ENCODE results near the gene BTG4. TPM values are rescaled to one million over a fixed set of nuclear protein-coding genes. Genes with fewer than 3 reads are reported as not detected.

The BTG4 gene
- polyA plus RNA-seq, 3 donors, result not detected

GRCh38 chr11:111531136-111531535 is 18.9 kb upstream of the BTG4 start:
- Mint-ChIP-seq H3K27me3 (ENCODE audit: low read depth in 3 of 3) (peaks cover 0 to 3% (median 2%) of the 10 kb centered on the region in 3 donors), H3K36me3 (no peaks in the 10 kb centered on the region), H3K9me3 (no peaks in the 10 kb centered on the region), H3K27ac (peak overlapping the region in 1 of 7 donors; percentile 3), H3K4me1 (peaks cover 16% of the 10 kb centered on the region), H3K4me3 (no peak overlapping the region)
- TF ChIP-seq CTCF (IDR thresholded peaks at IDR 0.05), result no peak
- no peaks in the 10 kb centered on the region for H3K79me2 ChIP-seq (ENCODE audit: insufficient read depth, low read length)
- H2AFZ ChIP-seq (ENCODE audit: insufficient read depth, low read depth, low read length, poor library complexity, severe bottlenecking), result no peak overlapping the region
- H3K9me3 ChIP-seq (replicated peaks in 1 of 2; ENCODE audit: control insufficient read depth in 1 of 2, insufficient read depth in 1 of 2, low read length in 2 of 2), result no peaks in the 10 kb centered on the region
- H3K27me3 ChIP-seq (ENCODE audit: control insufficient read depth in 2 of 2, insufficient read depth in 2 of 2, low read length in 2 of 2), result peaks cover 0 to 2% of the 10 kb centered on the region in 2 donors
- H3K27ac ChIP-seq (ENCODE audit: low read depth in 1 of 2, low read length in 2 of 2), result no peak overlapping the region
- peaks cover 7 to 17% of the 10 kb centered on the region in 2 donors for H3K4me1 ChIP-seq (ENCODE audit: control insufficient read depth in 1 of 2, insufficient read depth in 2 of 2, low read length in 2 of 2)
- H3K9ac ChIP-seq (ENCODE audit: insufficient read depth, low read length, poor library complexity, severe bottlenecking), result no peak overlapping the region
- H3K4me2 ChIP-seq (replicated peaks; ENCODE audit: extremely low read depth, low read length, poor library complexity, severe bottlenecking), result no peak overlapping the region
- no peak for DNase-seq
- intact Hi-C loops (cut with micrococcal nuclease), result no loop called here
- H4K20me1 ChIP-seq (ENCODE audit: insufficient read depth, low read length), result no peaks in the 10 kb centered on the region
- H3K4me3 ChIP-seq (replicated peaks in 1 of 3; ENCODE audit: low read depth in 2 of 3, low read length in 3 of 3), result no peak overlapping the region
- H3K36me3 ChIP-seq (replicated peaks in 1 of 2; ENCODE audit: control insufficient read depth in 1 of 2, insufficient read depth in 2 of 2, low read length in 2 of 2), result no peaks in the 10 kb centered on the region

GRCh38 chr11:111530091-111530490 is 17.9 kb upstream of the BTG4 start:
- H3K27ac ChIP-seq (ENCODE audit: low read depth in 1 of 2, low read length in 2 of 2), result no peak overlapping the region
- peaks cover 7 to 17% of the 10 kb centered on the region in 2 donors for H3K4me1 ChIP-seq (ENCODE audit: control insufficient read depth in 1 of 2, insufficient read depth in 2 of 2, low read length in 2 of 2)
- WGBS (ENCODE audit: insufficient coverage), result no CpG with 5 or more reads among the region's 3 CpGs
- H3K36me3 Mint-ChIP-seq, result no peaks in the 10 kb centered on the region
- H3K36me3 ChIP-seq (replicated peaks in 1 of 2; ENCODE audit: control insufficient read depth in 1 of 2, insufficient read depth in 2 of 2, low read length in 2 of 2), result no peaks in the 10 kb centered on the region
- intact Hi-C loops (cut with micrococcal nuclease), result no loop called here
- no peak overlapping the region for H3K4me3 Mint-ChIP-seq
- H3K27me3 Mint-ChIP-seq (ENCODE audit: low read depth in 3 of 3), result peaks cover 0 to 1% (median 1%) of the 10 kb centered on the region in 3 donors
- no peak for DNase-seq
- H3K79me2 ChIP-seq (ENCODE audit: insufficient read depth, low read length), result no peaks in the 10 kb centered on the region
- H3K4me2 ChIP-seq (replicated peaks; ENCODE audit: extremely low read depth, low read length, poor library complexity, severe bottlenecking), result no peak overlapping the region
- no peaks in the 10 kb centered on the region for H3K9me3 ChIP-seq (replicated peaks in 1 of 2; ENCODE audit: control insufficient read depth in 1 of 2, insufficient read depth in 1 of 2, low read length in 2 of 2)
- TF ChIP-seq CTCF (IDR thresholded peaks at IDR 0.05), result no peak
- H3K27me3 ChIP-seq (ENCODE audit: control insufficient read depth in 2 of 2, insufficient read depth in 2 of 2, low read length in 2 of 2), result peaks cover 0 to 2% of the 10 kb centered on the region in 2 donors
- no peak overlapping the region for H2AFZ ChIP-seq (ENCODE audit: insufficient read depth, low read depth, low read length, poor library complexity, severe bottlenecking)
- no peaks in the 10 kb centered on the region for H3K9me3 Mint-ChIP-seq
- H3K4me3 ChIP-seq (replicated peaks in 1 of 3; ENCODE audit: low read depth in 2 of 3, low read length in 3 of 3), result no peak overlapping the region
- H3K9ac ChIP-seq (ENCODE audit: insufficient read depth, low read length, poor library complexity, severe bottlenecking), result no peak overlapping the region
- no peaks in the 10 kb centered on the region for H4K20me1 ChIP-seq (ENCODE audit: insufficient read depth, low read length)
- peaks cover 16% of the 10 kb centered on the region for H3K4me1 Mint-ChIP-seq
- peak overlapping the region in 1 of 7 donors; percentile 43 for H3K27ac Mint-ChIP-seq
